Psoas muscle (tissue), 8 donors: ENCODE measurements around the gene RAVER1. TPM values are rescaled to one million over a fixed set of nuclear protein-coding genes. Genes with fewer than 3 reads are reported as not detected.
A peak's percentile ranks its signal among the peaks of the same experiment; 100 is the strongest.
"Not testable (repeated sequence)": the region's sequence is repeated elsewhere in the genome, so short reads cannot be mapped to it uniquely, and the experiment has no call there.

Experiments
- ATAC-seq, 4 donors: fragments of 200-7000 bp; cut with Tn5 transposase; one replicate each; pipeline ENCODE4 v1.9.1; 2020; ENCODE audit warnings: moderate library complexity in 3 of 4, mild to moderate bottlenecking in 2 of 4
- DNase-seq, 2 donors: peaks; one replicate each; pipeline ENCODE4 v3.0.0-alpha.2; 2020
- H3K27ac ChIP-seq: fragments of 200-600 bp; one replicate; pipeline ENCODE4 v1.8.0; 2022
- H3K27me3 ChIP-seq, 3 donors: fragments of 200-600 bp in 1 of 3; one replicate each; pipeline versions ENCODE4 v1.6.1 to v1.8.0; 2013 to 2022; ENCODE audit warnings: low read length in 2 of 3, mild to moderate bottlenecking in 2 of 3, moderate library complexity in 1 of 3; ENCODE audit not compliant: insufficient read depth in 3 of 3
- H3K36me3 ChIP-seq, 2 donors: fragments of 200-600 bp in 1 of 2; one replicate each; pipeline versions ENCODE4 v1.6.1 to v1.8.0; 2013 to 2022; ENCODE audit warnings: low read depth in 1 of 2, mild to moderate bottlenecking in 1 of 2, moderate library complexity in 1 of 2; ENCODE audit not compliant: insufficient read depth in 1 of 2
- H3K4me1 ChIP-seq: fragments of 200-600 bp; one replicate; pipeline ENCODE4 v1.8.0; 2022
- H3K4me3 ChIP-seq: fragments of 200-600 bp; one replicate; pipeline ENCODE4 v1.8.0; 2022; ENCODE audit warnings: mild to moderate bottlenecking
- H3K9me3 ChIP-seq: fragments of 200-600 bp; one replicate; pipeline ENCODE4 v1.8.0; 2022
- WGBS, 3 donors: extraction: QIAGEN DNeasy Blood & Tissue Kit; methylation state at CpG; one replicate each; pipeline versions ENCODE4 v1.1.6 to v1.1.7; 2013; 5-methylcytosine and 5-hydroxymethylcytosine counted together
- intact Hi-C, 2 donors: fragments of 100-400 bp; cut with DNase I; formaldehyde crosslinking; loops; one replicate each; pipeline versions ENCODE4 v1.11.0 to v1.14.2; 2022
- long read RNA-seq, 2 donors: library from polyadenylated mRNA; unstranded; transcript quantifications; one replicate each; pipeline ENCODE4 v2.0.0, GENCODE V29; 2021
- polyA plus RNA-seq, 3 donors: library from polyadenylated mRNA; stranded (reverse); fragments of 200-250 nt; gene quantifications; one replicate each; pipeline ENCODE4 v1.2.3, GENCODE V29; 2013
- total RNA-seq, 4 donors: library from RNA; stranded (reverse); fragmentation: NEBNext Ultra II Directional in 2 of 4; extraction: Animal tissue kit (Norgen Biotek cat#: 25700) in 2 of 4; gene quantifications; one replicate each; pipeline versions ENCODE4 v1.2.1 to v1.2.4, GENCODE V29; 2021 to 2023
- TF ChIP-seq, protein P1 (sequence below): fragments of 200-600 bp; IDR thresholded peaks from one replicate; pipeline ENCODE4 v1.8.0; 2022; ENCODE audit warnings: antibody characterized with exemption
- donor health status: healthy with polysubstance abuse.
- donor health status: DM: no; HTN: no; CAD: no; lungs with moderate emphysema.
- donor health status: Bipolar disorder and iron deficiency.
- donor health status: healthy.
- donor health status: DM: yes; HTN: yes; CAD: no.
- donor health status: DM: no; HTN: no; CAD: no.
- donor health status: DM: no; HTN: no; CAD: no.
- donor health status: DM: yes; HTN: yes; CAD: no.

The RAVER1 gene
- total RNA-seq (10 to 100 TPM in 2 of 4 donors, 1 to 10 TPM in 2; 7.9 to 11.2 (median 9.9) TPM), polyA plus RNA-seq (1 to 10 TPM; 4.3 to 8.2 (median 4.8) TPM)
- long read RNA-seq, donor 1, partial matches to known transcripts = 0 of 2 reads
- long read RNA-seq, donor 1, other reads (novel, unspliced or antisense) = 2 of 2 reads
- long read RNA-seq, donor 2, partial matches to known transcripts = 2 of 2 reads
- long read RNA-seq, donor 2, other reads (novel, unspliced or antisense) = 0 of 2 reads

GRCh38 chr19:10332965-10333757 lies at the start of gene RAVER1:
Gene RAVER1 (minus strand): TSS chr19:10333529. CDS start chr19:10333507, 22 bp downstream.
- intact Hi-C loops = loop anchor here in 1 of 2 donors (5.0 to 10.0 kb wide), 3 partner anchors 49 to 498 kb away; partner anchors contain the start of genes ICAM1, PIN1 and TYK2
- DNase-seq = peak; percentile 98 to 99
- TF ChIP-seq, protein P1, sequence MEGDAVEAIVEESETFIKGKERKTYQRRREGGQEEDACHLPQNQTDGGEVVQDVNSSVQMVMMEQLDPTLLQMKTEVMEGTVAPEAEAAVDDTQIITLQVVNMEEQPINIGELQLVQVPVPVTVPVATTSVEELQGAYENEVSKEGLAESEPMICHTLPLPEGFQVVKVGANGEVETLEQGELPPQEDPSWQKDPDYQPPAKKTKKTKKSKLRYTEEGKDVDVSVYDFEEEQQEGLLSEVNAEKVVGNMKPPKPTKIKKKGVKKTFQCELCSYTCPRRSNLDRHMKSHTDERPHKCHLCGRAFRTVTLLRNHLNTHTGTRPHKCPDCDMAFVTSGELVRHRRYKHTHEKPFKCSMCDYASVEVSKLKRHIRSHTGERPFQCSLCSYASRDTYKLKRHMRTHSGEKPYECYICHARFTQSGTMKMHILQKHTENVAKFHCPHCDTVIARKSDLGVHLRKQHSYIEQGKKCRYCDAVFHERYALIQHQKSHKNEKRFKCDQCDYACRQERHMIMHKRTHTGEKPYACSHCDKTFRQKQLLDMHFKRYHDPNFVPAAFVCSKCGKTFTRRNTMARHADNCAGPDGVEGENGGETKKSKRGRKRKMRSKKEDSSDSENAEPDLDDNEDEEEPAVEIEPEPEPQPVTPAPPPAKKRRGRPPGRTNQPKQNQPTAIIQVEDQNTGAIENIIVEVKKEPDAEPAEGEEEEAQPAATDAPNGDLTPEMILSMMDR = no peak
- peaks cover 0 to 27% of the 10 kb centered on the region in 2 donors for H3K36me3 ChIP-seq
- H3K4me1 ChIP-seq = peaks cover 12% of the 10 kb centered on the region
- H3K9me3 ChIP-seq = no peaks in the 10 kb centered on the region
- peak within 1 kb of the TSS; percentile 69 for H3K4me3 ChIP-seq
- WGBS, 3 donors = 1% methylated on average over 72 to 82 of the region's 82 CpGs
- H3K27ac ChIP-seq = peak within 1 kb of the TSS; percentile 84
- H3K27me3 ChIP-seq = no peaks in the 10 kb centered on the region
- peak; percentile 94 to 96 (median 95) for ATAC-seq

- not testable (repeated sequence) for H3K4me3 ChIP-seq, DNase-seq, ATAC-seq, H3K4me1 ChIP-seq, H3K27ac ChIP-seq, H3K9me3 ChIP-seq, H3K27me3 ChIP-seq
- intact Hi-C loops = loop anchor here in 1 of 2 donors (5.0 kb wide), 1 partner anchor 51 kb away; the partner anchor contains the start of gene RAVER1
- 82 to 88% (median 84%) methylated on average over 8 of the region's 8 CpGs for WGBS, 3 donors
- peaks cover 0 to 11% of the 10 kb centered on the region in 2 donors for H3K36me3 ChIP-seq
Observed at GRCh38 chr19:10383223-10383499, 49.8 kb upstream of the RAVER1 start.

DNA sequence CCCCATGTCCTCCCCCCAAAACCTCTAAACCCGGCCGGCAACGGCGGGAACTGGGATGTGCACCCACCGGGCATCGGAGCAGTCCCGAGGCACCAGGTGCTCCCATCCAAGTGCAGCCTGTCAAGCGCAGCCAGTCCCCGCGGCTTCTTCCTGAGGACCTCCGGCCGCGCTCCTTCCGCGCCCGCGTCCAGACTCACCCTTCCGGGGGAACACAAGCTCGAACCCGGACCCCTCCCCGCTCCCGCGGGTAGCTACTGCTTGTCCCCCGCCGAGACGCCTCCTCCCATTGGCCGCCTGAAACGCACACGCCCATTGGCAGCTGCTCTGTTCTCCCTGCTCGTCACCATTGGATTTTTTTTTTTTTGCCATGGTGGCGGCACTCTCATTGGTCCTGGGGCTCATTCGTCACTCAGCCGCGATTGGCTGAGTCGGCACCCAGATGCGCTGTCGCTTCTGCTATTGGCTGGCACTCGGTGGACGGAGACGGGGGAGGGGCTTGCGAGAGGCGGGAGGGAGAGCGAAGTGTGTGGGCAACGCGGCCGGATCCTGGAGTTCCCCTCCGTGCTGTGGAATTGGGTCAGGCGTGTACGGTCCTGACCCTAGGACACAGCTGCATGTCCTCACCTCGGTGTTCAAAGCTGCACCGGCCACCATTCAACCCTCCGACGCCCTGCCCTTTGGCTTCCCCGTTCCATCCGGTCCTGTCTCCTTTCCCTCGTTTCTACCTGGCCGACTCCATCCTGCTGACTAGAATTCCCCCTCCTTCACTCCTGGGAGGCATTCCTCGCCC lies 47.2 kb upstream of the RAVER1 start, which contains the start of gene TYK2:
Gene TYK2 (minus strand): TSS at position 260 of the 790 bp plus-strand sequence. CDS start 2,166 bp downstream, outside the sequence.
- intact Hi-C loops = loop anchor here in 1 of 2 donors (5.0 kb wide), 1 partner anchor 48 kb away; the partner anchor contains the start of gene RAVER1
- WGBS, 3 donors = 0% methylated on average over 51 to 58 of the region's 58 CpGs
- DNase-seq (peak; percentile 95 to 98), ATAC-seq (peak; percentile 98 to 100 (median 99))
- Histone ChIP-seq H3K27ac (peak within 1 kb of the TSS; percentile 80), H3K27me3 (no peaks in the 10 kb centered on the region), H3K36me3 (peaks cover 0 to 18% of the 10 kb centered on the region in 2 donors), H3K9me3 (no peaks in the 10 kb centered on the region), H3K4me3 (peak within 1 kb of the TSS; percentile 85), H3K4me1 (peaks cover 6% of the 10 kb centered on the region)
- TF ChIP-seq, protein P1 = no peak

GRCh38 chr19:10379880-10380312 lies 46.6 kb upstream of the RAVER1 start:
- H3K27me3 ChIP-seq = no peaks in the 10 kb centered on the region
- no peaks in the 10 kb centered on the region for H3K9me3 ChIP-seq
- peak overlapping the region; percentile 80 for H3K27ac ChIP-seq
- H3K4me1 ChIP-seq = peaks cover 6% of the 10 kb centered on the region
- peak overlapping the region; percentile 85 for H3K4me3 ChIP-seq
- DNase-seq (no peak), ATAC-seq (peak in 1 of 4 donors; percentile 3)
- 0 to 1% (median 0%) methylated on average over 10 of the region's 10 CpGs for WGBS, 3 donors
- intact Hi-C loops = loop anchor here in 1 of 2 donors (5.0 kb wide), 1 partner anchor 48 kb away; the partner anchor contains the start of gene RAVER1
- TF ChIP-seq, protein P1 = no peak
- H3K36me3 ChIP-seq = peaks cover 0 to 23% of the 10 kb centered on the region in 2 donors
